ENCODE results near the gene AIG1. TPM values are rescaled to one million over a fixed set of nuclear protein-coding genes. Genes with fewer than 3 reads are reported as not detected.

AIG1 gene
- polyA plus RNA-seq, 1 of the 3 experiments (the other 2 are of a cell fraction) = 36.8 TPM

GRCh38 chr6:143140767-143141166 is 80.1 kb downstream of the AIG1 start:
- H3K27me3 ChIP-seq (ENCODE audit: insufficient read depth) = no peaks in the 10 kb centered on the region
- POLR2A ChIA-PET = no interaction called here
- H2AFZ ChIP-seq (ENCODE audit: low read depth) = no peak overlapping the region
- H3K4me3 ChIP-seq (ENCODE audit: low read depth in 2 of 2, low read length in 1 of 2) = no peak overlapping the region
- H3K27ac ChIP-seq (ENCODE audit: low read depth in 2 of 2, low read length in 1 of 2) = no peak overlapping the region
- CTCF ChIA-PET = no interaction called here
- peaks cover 0 to 5% of the 10 kb centered on the region in 2 experiments; a peak in 1 of 4 replicates for H3K4me1 ChIP-seq (ENCODE audit: control insufficient read depth in 1 of 2, insufficient read depth in 2 of 2, low read depth in 1 of 2, low read length in 1 of 2)
- peaks cover 3% of the 10 kb centered on the region for H3F3A ChIP-seq (replicated peaks; ENCODE audit: insufficient read depth)
- H3K4me2 ChIP-seq = no peak overlapping the region
- WGBS (ENCODE audit: low lambda C conversion rate) = 100% methylated on average over 2 of the region's 2 CpGs
- H3K36me3 ChIP-seq (replicated peaks in 1 of 2; ENCODE audit: control insufficient read depth in 1 of 2, insufficient read depth in 2 of 2, low read length in 1 of 2) = peaks cover 6 to 13% of the 10 kb centered on the region in 2 experiments
- no peak overlapping the region for H3K9ac ChIP-seq
- DNase-seq = no peak
- H3K9me3 ChIP-seq = no peaks in the 10 kb centered on the region
- no peaks in the 10 kb centered on the region for H3K79me2 ChIP-seq (ENCODE audit: insufficient read depth)
- H4K20me1 ChIP-seq (ENCODE audit: insufficient read depth) = no peaks in the 10 kb centered on the region
- TF ChIP-seq REST (IDR thresholded peaks at IDR 0.05; ENCODE audit: low read depth, low read length) (no peak), YY1 (IDR thresholded peaks at IDR 0.05; ENCODE audit: low read depth) (no peak), GATA2 (CRISPR knock-in tag; IDR thresholded peaks at IDR 0.05) (no peak), IRF3 (IDR thresholded peaks at IDR 0.05; ENCODE audit: low read depth, low read length) (no peak), TCF12 (IDR thresholded peaks at IDR 0.05) (no peak), PBX3 (IDR thresholded peaks at IDR 0.05) (no peak), MXI1 (IDR thresholded peaks at IDR 0.05; ENCODE audit: low read depth, low read length) (no peak)
- no peaks in the 10 kb centered on the region for H3K9me2 ChIP-seq

- H4K20me1 ChIP-seq (ENCODE audit: insufficient read depth) = no peaks in the 10 kb centered on the region
- H3K9me2 ChIP-seq = no peaks in the 10 kb centered on the region
- H3K4me3 ChIP-seq (ENCODE audit: low read depth in 2 of 2, low read length in 1 of 2) = no peak overlapping the region
- no peak overlapping the region for H2AFZ ChIP-seq (ENCODE audit: low read depth)
- no peaks in the 10 kb centered on the region for H3F3A ChIP-seq (replicated peaks; ENCODE audit: insufficient read depth)
- CTCF ChIA-PET = no interaction called here
- H3K9me3 ChIP-seq = no peaks in the 10 kb centered on the region
- H3K9ac ChIP-seq = no peak overlapping the region
- no peak for DNase-seq
- H3K4me2 ChIP-seq = no peak overlapping the region
- TF ChIP-seq EZH2phosphoT487 (IDR thresholded peaks at IDR 0.05; ENCODE audit: borderline replicate concordance, low read depth) = no peak
- no peak for TF ChIP-seq POLR2AphosphoS5 (IDR thresholded peaks at IDR 0.05; ENCODE audit: low read depth, low read length)
- no peak for TF ChIP-seq ELF1 (IDR thresholded peaks at IDR 0.05)
- TF ChIP-seq MAX (IDR thresholded peaks at IDR 0.05; ENCODE audit: low read depth) = no peak
- TF ChIP-seq MEF2A (IDR thresholded peaks at IDR 0.05; ENCODE audit: borderline replicate concordance, low read depth) = no peak
- no peak for TF ChIP-seq PBX3 (IDR thresholded peaks at IDR 0.05)
- no peak for TF ChIP-seq TCF12 (IDR thresholded peaks at IDR 0.05)
- TF ChIP-seq RCOR1 (IDR thresholded peaks at IDR 0.05; ENCODE audit: low read length) = no peak
- TF ChIP-seq CHD2 (IDR thresholded peaks at IDR 0.05; ENCODE audit: low read length, partially characterized antibody) = no peak
- no peak for TF ChIP-seq JUND (IDR thresholded peaks at IDR 0.05)
- TF ChIP-seq TAF1 (IDR thresholded peaks at IDR 0.05; ENCODE audit: borderline replicate concordance, low read depth, low read length) = no peak
- POLR2A ChIA-PET = no interaction called here
- H3K79me2 ChIP-seq (ENCODE audit: insufficient read depth) = no peaks in the 10 kb centered on the region
- H3K27me3 ChIP-seq (ENCODE audit: insufficient read depth) = no peaks in the 10 kb centered on the region
- peaks cover 6 to 13% of the 10 kb centered on the region in 2 experiments for H3K36me3 ChIP-seq (replicated peaks in 1 of 2; ENCODE audit: control insufficient read depth in 1 of 2, insufficient read depth in 2 of 2, low read length in 1 of 2)
- no peak overlapping the region for H3K27ac ChIP-seq (ENCODE audit: low read depth in 2 of 2, low read length in 1 of 2)
- H3K4me1 ChIP-seq (ENCODE audit: control insufficient read depth in 1 of 2, insufficient read depth in 2 of 2, low read depth in 1 of 2, low read length in 1 of 2) = peaks cover 0 to 5% of the 10 kb centered on the region in 2 experiments; a peak in 1 of 4 replicates
- 80% methylated on average over 2 of the region's 2 CpGs for WGBS (ENCODE audit: low lambda C conversion rate)
Observed at GRCh38 chr6:143141442-143141841, 80.8 kb downstream of the AIG1 start.
